Lung (tissue), 12 donors: ENCODE measurements around the gene PLEKHG3. TPM values are rescaled to one million over a fixed set of nuclear protein-coding genes. Genes with fewer than 3 reads are reported as not detected.

Experiments
- ATAC-seq: fragments of 200-7000 bp; cut with Tn5 transposase; one replicate; pipeline ENCODE4 v1.9.1; 2020; ENCODE audit warnings: moderate number of reproducible peaks; ENCODE audit not compliant: insufficient read depth, low FRiP score
- DNase-seq, 3 donors: peaks; one replicate each; pipeline ENCODE4 v3.0.0-alpha.2; 2013 to 2017
- H3K27ac ChIP-seq, 2 donors: one replicate each; pipeline ENCODE4 v1.5.1; 2013; ENCODE audit warnings: mild to moderate bottlenecking in 2 of 2, moderate library complexity in 2 of 2, control low read depth in 1 of 2, inconsistent platforms in 1 of 2, low read depth in 1 of 2, low read length in 1 of 2
- H3K27me3 ChIP-seq, 3 donors: one replicate each; pipeline ENCODE4 v1.5.1; 2013; ENCODE audit warnings: low read length in 2 of 3; ENCODE audit not compliant: control insufficient read depth in 3 of 3, insufficient read depth in 3 of 3
- H3K36me3 ChIP-seq, 4 donors: one replicate each; pipeline ENCODE4 v1.5.1; 2013; ENCODE audit warnings: low read length in 4 of 4, mild to moderate bottlenecking in 1 of 4, moderate library complexity in 1 of 4; ENCODE audit not compliant: control insufficient read depth in 4 of 4, insufficient read depth in 4 of 4
- H3K4me1 ChIP-seq, 5 donors: one replicate each; pipeline ENCODE4 v1.5.1; 2013; ENCODE audit warnings: low read length in 5 of 5, mild to moderate bottlenecking in 2 of 5, moderate library complexity in 1 of 5; ENCODE audit not compliant: control insufficient read depth in 5 of 5, insufficient read depth in 5 of 5
- H3K4me3 ChIP-seq: one replicate; pipeline ENCODE4 v1.5.1; 2013; ENCODE audit warnings: mild to moderate bottlenecking, control low read depth, moderate library complexity
- H3K9ac ChIP-seq, 2 donors: one replicate each; pipeline ENCODE4 v1.5.1; 2013; ENCODE audit warnings: low read length in 2 of 2, control low read depth in 1 of 2; ENCODE audit not compliant: insufficient read depth in 1 of 2
- H3K9me3 ChIP-seq, 4 donors: one replicate each; pipeline ENCODE4 v1.5.1; 2013; ENCODE audit warnings: low read length in 3 of 4, mild to moderate bottlenecking in 1 of 4, moderate library complexity in 1 of 4; ENCODE audit not compliant: control insufficient read depth in 4 of 4, insufficient read depth in 3 of 4
- WGBS, 2 donors: extraction: QIAGEN DNeasy Blood & Tissue Kit; methylation state at CpG; one replicate each; pipeline ENCODE4 v1.1.7; 2013; 5-methylcytosine and 5-hydroxymethylcytosine counted together
- polyA plus RNA-seq, 2 donors: library from polyadenylated mRNA; stranded (reverse); fragments of 200-250 nt; gene quantifications; one replicate each; pipeline ENCODE4 v1.2.1, GENCODE V29; 2013
- total RNA-seq, 2 donors: library from RNA; depleted of rRNA in 1 of 2; stranded (reverse); fragments of >200 nt in 1 of 2; gene quantifications; one replicate each; pipeline ENCODE4 v1.2.1, GENCODE V29; 2014 to 2021
- TF ChIP-seq, protein P1 (sequence below): IDR thresholded peaks from 2 replicates; pipeline ENCODE4 v1.5.1; 2012; ENCODE audit warnings: mild to moderate bottlenecking; ENCODE audit errors: control extremely low read depth, extremely low read depth
- donor health status: control.
- donor health status: control.
- donor health status: Bipolar disorder and iron deficiency.
- donor health status: healthy.
- donor health status: DM: yes; HTN: yes; CAD: no.

The PLEKHG3 gene
- total and polyA plus RNA-seq, 4 donors = 11.0 to 43.5 (median 21.5) TPM

DNA sequence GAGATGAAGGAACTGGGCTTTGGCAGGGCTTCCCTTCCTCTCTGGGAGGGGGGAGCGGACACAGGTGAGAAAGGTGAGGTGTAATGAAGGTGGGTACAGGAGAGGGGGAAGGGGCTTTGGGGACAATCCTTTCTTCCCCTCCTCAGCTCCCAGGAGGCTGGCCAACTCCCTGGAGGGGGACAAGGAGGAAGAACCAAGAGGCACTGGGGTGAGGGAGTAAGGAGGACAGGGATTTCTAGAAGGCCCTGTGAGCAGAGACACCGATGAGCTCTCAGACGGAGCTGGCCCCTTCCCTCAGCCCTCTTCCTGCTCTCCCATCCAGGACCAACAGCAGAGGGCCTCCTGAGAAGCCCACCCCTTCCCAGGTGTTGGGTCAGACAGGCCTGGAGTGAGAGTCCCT lies 53.4 kb downstream of the PLEKHG3 start:
- Histone ChIP-seq H3K4me3 (no peak overlapping the region), H3K27me3 (no peaks in the 10 kb centered on the region), H3K9me3 (no peaks in the 10 kb centered on the region), H3K9ac (no peak overlapping the region), H3K36me3 (no peaks in the 10 kb centered on the region), H3K27ac (peak overlapping the region in 1 of 2 donors; percentile 19), H3K4me1 (peaks cover 13 to 52% (median 29%) of the 10 kb centered on the region in 5 donors)
- ATAC-seq = no peak
- TF ChIP-seq, protein P1, sequence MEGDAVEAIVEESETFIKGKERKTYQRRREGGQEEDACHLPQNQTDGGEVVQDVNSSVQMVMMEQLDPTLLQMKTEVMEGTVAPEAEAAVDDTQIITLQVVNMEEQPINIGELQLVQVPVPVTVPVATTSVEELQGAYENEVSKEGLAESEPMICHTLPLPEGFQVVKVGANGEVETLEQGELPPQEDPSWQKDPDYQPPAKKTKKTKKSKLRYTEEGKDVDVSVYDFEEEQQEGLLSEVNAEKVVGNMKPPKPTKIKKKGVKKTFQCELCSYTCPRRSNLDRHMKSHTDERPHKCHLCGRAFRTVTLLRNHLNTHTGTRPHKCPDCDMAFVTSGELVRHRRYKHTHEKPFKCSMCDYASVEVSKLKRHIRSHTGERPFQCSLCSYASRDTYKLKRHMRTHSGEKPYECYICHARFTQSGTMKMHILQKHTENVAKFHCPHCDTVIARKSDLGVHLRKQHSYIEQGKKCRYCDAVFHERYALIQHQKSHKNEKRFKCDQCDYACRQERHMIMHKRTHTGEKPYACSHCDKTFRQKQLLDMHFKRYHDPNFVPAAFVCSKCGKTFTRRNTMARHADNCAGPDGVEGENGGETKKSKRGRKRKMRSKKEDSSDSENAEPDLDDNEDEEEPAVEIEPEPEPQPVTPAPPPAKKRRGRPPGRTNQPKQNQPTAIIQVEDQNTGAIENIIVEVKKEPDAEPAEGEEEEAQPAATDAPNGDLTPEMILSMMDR = no peak
- DNase-seq = no peak
- 85 to 86% methylated on average over 3 of the region's 3 CpGs for WGBS, 2 donors

DNA sequence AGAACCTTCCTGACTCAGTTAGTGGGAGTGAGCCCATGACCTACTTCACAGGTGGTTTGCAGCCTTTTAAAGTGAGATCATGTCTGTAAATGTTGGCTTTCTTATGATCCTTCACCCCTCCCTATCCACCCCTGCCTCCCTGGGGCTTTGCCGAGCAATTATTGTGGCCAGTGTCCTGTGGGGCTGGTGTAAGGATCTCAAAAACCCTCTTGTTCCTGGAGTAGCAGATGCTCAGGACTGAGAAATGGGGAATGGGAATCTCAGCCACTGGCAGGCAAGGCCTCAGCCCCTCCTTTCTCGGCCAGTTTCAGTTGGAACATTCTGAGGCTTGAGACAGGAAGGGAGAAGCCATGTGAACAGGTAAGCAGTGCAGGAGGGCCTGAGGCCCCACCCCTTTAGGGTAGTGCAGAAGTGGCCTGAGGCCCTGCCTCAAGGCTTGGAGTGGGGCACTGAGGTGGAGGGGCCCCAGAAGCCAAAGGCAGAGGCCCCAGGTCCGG lies 53.8 kb downstream of the PLEKHG3 start:
- TF ChIP-seq, protein P1 = no peak
- Histone ChIP-seq H3K27ac (peak overlapping the region in 1 of 2 donors; percentile 19), H3K9me3 (no peaks in the 10 kb centered on the region), H3K36me3 (no peaks in the 10 kb centered on the region), H3K4me1 (peaks cover 13 to 55% (median 29%) of the 10 kb centered on the region in 5 donors), H3K27me3 (no peaks in the 10 kb centered on the region), H3K9ac (peak overlapping the region in 1 of 2 donors; percentile 61), H3K4me3 (no peak overlapping the region)
- 69 to 85% methylated on average over 3 of the region's 3 CpGs for WGBS, 2 donors
- ATAC-seq (no peak), DNase-seq (peak; percentile 58 to 73 (median 65))

DNA sequence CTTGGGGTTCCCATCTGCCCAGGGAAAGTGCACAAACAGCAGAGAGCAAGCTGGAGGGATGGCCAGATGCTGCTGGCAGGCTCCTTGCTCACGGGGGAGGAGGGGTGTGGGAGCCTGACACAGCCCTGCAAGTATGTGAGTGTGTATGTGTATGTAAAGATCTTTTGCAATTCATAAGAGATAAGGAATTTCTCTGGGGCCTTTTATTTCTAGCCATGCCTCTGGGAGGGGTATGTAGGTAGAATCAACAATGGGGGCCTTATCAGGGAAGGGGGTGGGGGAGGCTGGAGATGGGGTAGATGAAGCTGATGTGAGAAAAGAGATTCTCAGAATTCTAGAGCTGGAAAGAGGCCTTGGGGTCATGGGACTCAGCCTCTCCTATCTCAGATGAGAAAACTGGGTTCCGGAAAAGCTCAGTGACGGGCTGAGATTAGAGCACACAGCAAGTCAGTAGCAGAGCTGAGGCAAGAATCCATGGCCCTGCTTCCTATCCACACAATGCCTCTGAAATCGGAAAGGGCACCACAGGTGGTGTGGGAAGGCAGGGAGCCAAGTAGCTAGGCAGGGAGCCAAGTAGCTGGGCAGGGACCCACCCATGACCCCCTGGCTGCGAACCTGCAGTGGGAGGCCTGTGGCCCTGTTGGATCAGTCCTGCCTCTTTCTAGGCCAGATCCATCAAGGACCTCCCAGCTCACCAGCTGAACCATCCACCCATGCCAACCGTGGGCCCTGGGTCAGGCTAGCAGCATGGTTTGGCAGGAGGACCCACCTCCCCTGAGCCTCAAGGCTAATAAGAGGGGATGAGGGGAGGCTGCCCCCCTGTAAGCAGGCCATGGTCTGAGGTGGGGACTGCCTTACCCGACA lies 54.7 kb downstream of the PLEKHG3 start:
- H3K4me3 ChIP-seq = no peak overlapping the region
- peak overlapping the region in 1 of 2 donors; percentile 61 for H3K9ac ChIP-seq
- H3K36me3 ChIP-seq = no peaks in the 10 kb centered on the region
- H3K27ac ChIP-seq = peak overlapping the region in 1 of 2 donors; percentile 39
- no peaks in the 10 kb centered on the region for H3K9me3 ChIP-seq
- H3K27me3 ChIP-seq = no peaks in the 10 kb centered on the region
- ATAC-seq = no peak
- peaks cover 13 to 63% (median 33%) of the 10 kb centered on the region in 5 donors for H3K4me1 ChIP-seq
- TF ChIP-seq, protein P1 = no peak
- 69 to 71% methylated on average over 7 of the region's 7 CpGs for WGBS, 2 donors
- DNase-seq = peak; percentile 83 to 92 (median 86)
